Neuron (in vitro differentiated cells): ENCODE results near the gene USP6.
"Not testable (repeated sequence)": the region's sequence is repeated elsewhere in the genome, so short reads cannot be mapped to it uniquely, and the experiment has no call there.

Experiments
- H2AFZ ChIP-seq: one replicate; pipeline ENCODE4 v1.6.1; 2013; ENCODE audit warnings: low read depth, mild to moderate bottlenecking, inconsistent platforms, low read length, moderate library complexity
- H3K27me3 ChIP-seq: one replicate; pipeline ENCODE4 v1.6.1; 2013; ENCODE audit warnings: low read length; ENCODE audit not compliant: insufficient read depth
- H3K36me3 ChIP-seq: one replicate; pipeline ENCODE4 v1.6.1; 2013; ENCODE audit warnings: low read length; ENCODE audit not compliant: insufficient read depth
- H3K4me1 ChIP-seq: one replicate; pipeline ENCODE4 v1.6.1; 2013; ENCODE audit warnings: low read length; ENCODE audit not compliant: insufficient read depth
- H3K4me3 ChIP-seq: 2 replicates; pipeline ENCODE4 v1.5.1; 2013; ENCODE audit warnings: mild to moderate bottlenecking, low read length, moderate library complexity
- H3K9me3 ChIP-seq: one replicate; pipeline ENCODE4 v1.6.1; 2013; ENCODE audit warnings: low read length

USP6 gene

GRCh38 chr17:5115673-5116651, at the start of gene USP6:
TSS of gene USP6 (plus strand) at chr17:5116032. CDS start at chr17:5130368, 14,336 bp downstream.
- H3K27me3 ChIP-seq: no peaks in the 10 kb centered on the region
- H3K4me1 ChIP-seq: peaks cover 3% of the 10 kb centered on the region
- H3K9me3 ChIP-seq: peaks cover 2% of the 10 kb centered on the region
- H2AFZ ChIP-seq: no peak within 1 kb of the TSS
- no peak within 1 kb of the TSS for H3K4me3 ChIP-seq
- peaks cover 2% of the 10 kb centered on the region for H3K36me3 ChIP-seq

GRCh38 chr17:5068236-5068635, 47.6 kb upstream of the USP6 start:
- Histone ChIP-seq H3K27me3 (no peaks in the 10 kb centered on the region), H3K9me3 (no peaks in the 10 kb centered on the region), H3K4me1 (no peaks in the 10 kb centered on the region), H2AFZ (no peak overlapping the region), H3K4me3 (no peak overlapping the region), H3K36me3 (no peaks in the 10 kb centered on the region)

GRCh38 chr17:5069724-5070123, 46.1 kb upstream of the USP6 start:
- Histone ChIP-seq H3K36me3 (no peaks in the 10 kb centered on the region), H3K27me3 (no peaks in the 10 kb centered on the region), H3K9me3 (no peaks in the 10 kb centered on the region), H3K4me3 (no peak overlapping the region), H3K4me1 (no peaks in the 10 kb centered on the region), H2AFZ (no peak overlapping the region)

- H3K27me3 ChIP-seq, H3K36me3 ChIP-seq, H3K4me1 ChIP-seq, H2AFZ ChIP-seq, H3K4me3 ChIP-seq, H3K9me3 ChIP-seq: not testable (repeated sequence)
These were observed 40.4 kb upstream of the USP6 start for GRCh38 chr17:5075472-5075871.

GRCh38 chr17:5077275-5077674, 38.6 kb upstream of the USP6 start:
- H3K4me3 ChIP-seq, H3K4me1 ChIP-seq, H3K9me3 ChIP-seq: not testable (repeated sequence)

GRCh38 chr17:5077781-5078105, 38.1 kb upstream of the USP6 start:
- Histone ChIP-seq H3K9me3 (peaks cover 7% of the 10 kb centered on the region), H3K36me3 (no peaks in the 10 kb centered on the region), H3K27me3 (no peaks in the 10 kb centered on the region), H3K4me1 (no peaks in the 10 kb centered on the region), H3K4me3 (no peak overlapping the region), H2AFZ (no peak overlapping the region)

More at GRCh38 chr17:5077275-5077674, 38.6 kb upstream of the USP6 start:
- not testable (repeated sequence) for H2AFZ ChIP-seq, H3K36me3 ChIP-seq, H3K27me3 ChIP-seq

- no peak within 1 kb of the TSS for H3K4me3 ChIP-seq
- H3K4me1 ChIP-seq: no peaks in the 10 kb centered on the region
- H3K36me3 ChIP-seq: no peaks in the 10 kb centered on the region
- no peak within 1 kb of the TSS for H2AFZ ChIP-seq
- no peaks in the 10 kb centered on the region for H3K27me3 ChIP-seq
- peaks cover 7% of the 10 kb centered on the region for H3K9me3 ChIP-seq
These were observed 37.5 kb upstream of the USP6 start, which contains the start of gene ZFP3 for GRCh38 chr17:5078106-5079028. TSS of gene ZFP3 (plus strand) at chr17:5078467. CDS start at chr17:5091505, 13,038 bp downstream.

GRCh38 chr17:5080591-5080990, 35.2 kb upstream of the USP6 start:
- Histone ChIP-seq H3K4me3 (no peak overlapping the region), H3K9me3 (peaks cover 7% of the 10 kb centered on the region), H3K27me3 (no peaks in the 10 kb centered on the region), H2AFZ (no peak overlapping the region), H3K36me3 (no peaks in the 10 kb centered on the region), H3K4me1 (no peaks in the 10 kb centered on the region)

- H3K4me1 ChIP-seq: no peaks in the 10 kb centered on the region
- H3K36me3 ChIP-seq: no peaks in the 10 kb centered on the region
- no peak overlapping the region for H2AFZ ChIP-seq
- peaks cover 10% of the 10 kb centered on the region for H3K27me3 ChIP-seq
- H3K4me3 ChIP-seq: no peak overlapping the region
- peaks cover 51% of the 10 kb centered on the region for H3K9me3 ChIP-seq
These were observed 23.4 kb upstream of the USP6 start for GRCh38 chr17:5092218-5093010.

GRCh38 chr17:5096731-5097100, 19.1 kb upstream of the USP6 start:
- peaks cover 12% of the 10 kb centered on the region for H3K27me3 ChIP-seq
- H3K4me1 ChIP-seq: no peaks in the 10 kb centered on the region
- no peak overlapping the region for H2AFZ ChIP-seq
- H3K36me3 ChIP-seq: no peaks in the 10 kb centered on the region
- peak overlapping the region; percentile 45 for H3K4me3 ChIP-seq
- H3K9me3 ChIP-seq: peaks cover 35% of the 10 kb centered on the region

- Histone ChIP-seq H3K9me3 (peaks cover 33% of the 10 kb centered on the region), H3K4me3 (peak overlapping the region; percentile 45), H3K36me3 (no peaks in the 10 kb centered on the region), H2AFZ (peak overlapping the region; percentile 53), H3K4me1 (no peaks in the 10 kb centered on the region), H3K27me3 (peaks cover 12% of the 10 kb centered on the region)
These were observed 18.6 kb upstream of the USP6 start for GRCh38 chr17:5097101-5097834.

GRCh38 chr17:5099271-5099670, 16.6 kb upstream of the USP6 start:
- Histone ChIP-seq H3K27me3 (peaks cover 12% of the 10 kb centered on the region), H3K4me3 (no peak overlapping the region), H3K4me1 (no peaks in the 10 kb centered on the region), H3K36me3 (no peaks in the 10 kb centered on the region), H2AFZ (no peak overlapping the region), H3K9me3 (peaks cover 21% of the 10 kb centered on the region)
